HCT116 (cell line): Measurements from ENCODE around the gene CYSTM1. TPM values are rescaled to one million over a fixed set of nuclear protein-coding genes. Genes with fewer than 3 reads are reported as not detected.

ENCODE experiments used
- ATAC-seq: fragments of 200-7000 bp; cut with Tn5 transposase; 2 replicates; pipeline ENCODE4 v1.9.1; 2020; ENCODE audit warnings: mild to moderate bottlenecking, moderate library complexity
- BruUV-seq: library from RNA; stranded (reverse); fragments of 400-500 nt; replicated peaks from 2 replicates; lab custom pipeline; 2021; lab: Mats Ljungman, UMichigan
- CTCF ChIA-PET: fragments of 300-600 bp; sonication (Branson Sonifier 250); formaldehyde crosslinking; loops from one replicate; lab custom pipeline; 2021; ENCODE audit warnings: antibody characterized with exemption; lab: Charles Lee
- POLR2A ChIA-PET: fragments of 300-600, 350-600 bp; sonication (Branson Sonifier 250); formaldehyde crosslinking; loops from one replicate; lab custom pipeline; 2021; ENCODE audit warnings: antibody characterized with exemption; lab: Charles Lee
- RAD21 ChIA-PET, 2 experiments: fragments of 300-600 bp; sonication (Branson Sonifier 250); formaldehyde crosslinking; loops; one replicate each; lab custom pipeline; 2023; ENCODE audit warnings: low total read pairs in 2 of 2; ENCODE audit not compliant: uncharacterized antibody in 2 of 2, unreplicated experiment in 2 of 2, low non-redundant PET in 1 of 2; lab: Charles Lee
- DNase-seq: peaks from one replicate; pipeline ENCODE4 v3.0.0-alpha.2; 2010; ENCODE audit warnings: low read depth, low spot score
- H2AFZ ChIP-seq: fragments of 200-600 bp; shearing (Covaris generic), sonication (generic); 2 replicates; pipeline ENCODE4 v1.6.1; 2017; ENCODE audit warnings: low read depth, mixed run types, mixed read lengths, antibody characterized with exemption, low read length; ENCODE audit not compliant: poor library complexity, severe bottlenecking
- H3K27ac ChIP-seq: 2 replicates; pipeline ENCODE4 v1.5.1; 2012; ENCODE audit warnings: low read depth, low read length
- H3K27me3 ChIP-seq: fragments of 200-600 bp; sonication (generic); 2 replicates; pipeline ENCODE4 v1.6.1; 2016; ENCODE audit warnings: mixed run types, low read length, mixed read lengths; ENCODE audit not compliant: insufficient read depth
- H3K36me3 ChIP-seq, 2 experiments: fragments of 200-500 bp in 1 of 2; fragments of 200-600 bp in 1 of 2; sonication (Bioruptor generic) in 1 of 2; sonication (generic) in 1 of 2; 2 replicates each; pipeline versions ENCODE4 v1.5.1 to v1.6.1; 2014 to 2016; ENCODE audit warnings: low read length in 2 of 2, inconsistent platforms in 1 of 2, mixed read lengths in 1 of 2, mixed run types in 1 of 2; ENCODE audit not compliant: insufficient read depth in 2 of 2, control insufficient read depth in 1 of 2
- H3K4me1 ChIP-seq, 2 experiments: fragments of 200-600 bp in 1 of 2; sonication (generic) in 1 of 2; 2 replicates each; pipeline versions ENCODE4 v1.5.1 to v1.6.1; 2012 to 2017; ENCODE audit warnings: low read length in 2 of 2, inconsistent platforms in 1 of 2, mild to moderate bottlenecking in 1 of 2, mixed read lengths in 1 of 2, mixed run types in 1 of 2, moderate library complexity in 1 of 2; ENCODE audit not compliant: insufficient read depth in 2 of 2, control insufficient read depth in 1 of 2
- H3K4me2 ChIP-seq: fragments of 200-600 bp; sonication (generic); 2 replicates; pipeline ENCODE4 v1.6.1; 2017; ENCODE audit warnings: mixed run types, low read length, mixed read lengths
- H3K4me3 ChIP-seq, 2 experiments: fragments of 200-600 bp in 1 of 2; sonication (generic) in 1 of 2; replicated peaks in 1 of 2; 2 replicates each; pipeline ENCODE4 v1.5.1; 2011 to 2016; ENCODE audit warnings: low read length in 2 of 2, control low read depth in 1 of 2, low read depth in 1 of 2, mild to moderate bottlenecking in 1 of 2, mixed read lengths in 1 of 2, mixed run types in 1 of 2
- H3K79me2 ChIP-seq: fragments of 200-600 bp; sonication (generic); 2 replicates; pipeline ENCODE4 v1.6.1; 2017; ENCODE audit warnings: mild to moderate bottlenecking, mixed run types, low read length, moderate library complexity, mixed read lengths; ENCODE audit not compliant: insufficient read depth
- H3K9ac ChIP-seq: fragments of 200-600 bp; sonication (generic); 2 replicates; pipeline ENCODE4 v1.6.1; 2016; ENCODE audit warnings: low read length, mixed read lengths
- H3K9me2 ChIP-seq: fragments of 200-600 bp; sonication (generic), shearing (Covaris generic); 2 replicates; pipeline ENCODE4 v1.6.1; 2017; ENCODE audit warnings: mixed run types, mild to moderate bottlenecking, moderate library complexity; ENCODE audit not compliant: insufficient read depth
- H3K9me3 ChIP-seq, 2 experiments: fragments of 200-500 bp in 1 of 2; fragments of 200-600 bp in 1 of 2; sonication (Bioruptor generic) in 1 of 2; sonication (generic) in 1 of 2; 2 replicates each; pipeline ENCODE4 v1.6.1; 2014 to 2017; ENCODE audit warnings: low read length in 2 of 2, mixed read lengths in 2 of 2, inconsistent platforms in 1 of 2, low read depth in 1 of 2, mild to moderate bottlenecking in 1 of 2, mixed run types in 1 of 2, moderate library complexity in 1 of 2; ENCODE audit not compliant: control insufficient read depth in 1 of 2, insufficient read depth in 1 of 2
- H4K20me1 ChIP-seq: fragments of 200-600 bp; sonication (generic), shearing (Covaris generic); 2 replicates; pipeline ENCODE4 v1.6.1; 2017; ENCODE audit warnings: mixed run types, mild to moderate bottlenecking, moderate library complexity; ENCODE audit not compliant: insufficient read depth
- POLR2AphosphoS5 ChIP-seq: IDR thresholded peaks from 2 replicates; pipeline ENCODE4 v1.6.1; 2011; ENCODE audit warnings: mild to moderate bottlenecking, low read depth, low read length, moderate library complexity
- SP1 ChIP-seq: IDR thresholded peaks from 2 replicates; pipeline ENCODE4 v1.6.1; 2012; ENCODE audit warnings: low read depth
- YY1 ChIP-seq: IDR thresholded peaks from 2 replicates; pipeline ENCODE4 v1.6.1; 2011; ENCODE audit warnings: low read length, low read depth, moderate library complexity, mild to moderate bottlenecking; ENCODE audit not compliant: insufficient replicate concordance; ENCODE audit errors: extremely low read depth
- intact Hi-C: fragments of 100-400 bp; cut with micrococcal nuclease; formaldehyde crosslinking; loops from 2 replicates; pipeline ENCODE4 v1.10.0; 2022
- total RNA-seq: library from RNA; stranded (reverse); gene quantifications from one replicate; pipeline ENCODE4 v1.2.1, GENCODE V29; 2021; ENCODE audit not compliant: unreplicated experiment
- TF ChIP-seq, protein P1 (sequence below), 3 experiments: fragments of 200-600 bp in 1 of 3; sonication (generic) in 1 of 3; IDR thresholded peaks in 2 of 3; conservative IDR thresholded peaks in 1 of 3; 2 replicates each; pipeline ENCODE4 v1.5.1; 2012 to 2017; ENCODE audit warnings: low read depth in 2 of 3, low read length in 2 of 3, antibody characterized with exemption in 1 of 3, borderline replicate concordance in 1 of 3, control low read depth in 1 of 3, mild to moderate bottlenecking in 1 of 3, mixed read lengths in 1 of 3, mixed run types in 1 of 3, moderate library complexity in 1 of 3; ENCODE audit not compliant: insufficient read depth in 1 of 3

Gene CYSTM1
- total RNA-seq, 1 experiment from 2014 or later = 56.0 TPM

GRCh38 chr5:140240987-140241706 is 66.2 kb downstream of the CYSTM1 start:
- ChIA-PET POLR2A (interaction anchor here (1.4 to 7.0 kb wide), 2 partner anchors 11 to 105 kb away, joined by 3 to 57 read pairs; partner anchors contain the start of gene HBEGF), RAD21 (interaction anchor here (1.0 to 1.5 kb wide), 4 partner anchors 72 to 118 kb away, joined by 3 to 6 read pairs (median 3); partner anchors contain the start of gene HBEGF (in 1 of the 2)), CTCF (interaction anchor here (0.7 to 8.0 kb wide), 14 partner anchors 11 to 485 kb away, joined by 3 to 186 read pairs (median 6); partner anchors contain the start of genes HBEGF and SLC4A9)
- Histone ChIP-seq H2AFZ (no peak overlapping the region), H3K4me3 (peak overlapping the region in 1 of 2 experiments; percentile 22; a peak in 1 of 4 replicates), H3K27me3 (no peaks in the 10 kb centered on the region), H3K36me3 (peaks cover 2 to 7% of the 10 kb centered on the region in 2 experiments; a peak in 1 of 4 replicates), H4K20me1 (no peaks in the 10 kb centered on the region), H3K79me2 (peaks cover 12% of the 10 kb centered on the region; the same call in 1 of the 2 replicates), H3K9ac (peak overlapping the region; percentile 45), H3K27ac (peak overlapping the region; percentile 39), H3K9me3 (no peaks in the 10 kb centered on the region), H3K4me2 (peak overlapping the region; percentile 72), H3K4me1 (peaks cover 25 to 33% of the 10 kb centered on the region in 2 experiments), H3K9me2 (no peaks in the 10 kb centered on the region)
- intact Hi-C loops = loop anchor here (5.0 kb wide), 1 partner anchor 476 kb away; no protein-coding TSS in a partner anchor
- peak; percentile 69 for DNase-seq
- no TSS peak for BruUV-seq
- TF ChIP-seq POLR2AphosphoS5 (peak; percentile 68), SP1 (no peak)
- peak; percentile 73 for ATAC-seq

DNA sequence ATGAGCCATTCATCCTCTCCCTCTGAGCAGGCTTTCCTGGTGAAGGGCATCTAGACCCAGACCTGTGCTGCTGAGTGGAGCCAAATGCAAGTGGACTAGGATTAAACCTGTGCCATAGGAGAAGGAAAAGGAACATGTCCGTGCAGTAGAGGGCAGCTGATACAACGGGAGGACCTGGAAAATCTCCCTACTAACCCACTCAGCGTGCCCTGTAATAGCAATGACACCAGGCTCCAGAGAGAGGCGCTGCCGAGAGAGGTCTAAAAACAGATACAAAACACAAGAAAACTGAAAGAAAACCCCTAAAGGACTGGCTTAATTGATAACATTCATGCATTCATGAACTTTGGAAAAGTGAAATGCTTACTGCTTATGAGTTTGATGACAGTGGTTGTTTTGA is 67.1 kb downstream of the CYSTM1 start:
- Histone ChIP-seq H4K20me1 (no peaks in the 10 kb centered on the region), H2AFZ (no peak overlapping the region), H3K27ac (peak overlapping the region; percentile 39; the same call in 1 of the 2 replicates), H3K79me2 (peaks cover 12% of the 10 kb centered on the region; the same call in 1 of the 2 replicates), H3K9me2 (no peaks in the 10 kb centered on the region), H3K9me3 (no peaks in the 10 kb centered on the region), H3K4me3 (no peak overlapping the region), H3K27me3 (no peaks in the 10 kb centered on the region), H3K36me3 (peaks cover 2 to 7% of the 10 kb centered on the region in 2 experiments; a peak in 1 of 4 replicates), H3K4me1 (peaks cover 25 to 33% of the 10 kb centered on the region in 2 experiments), H3K9ac (peak overlapping the region; percentile 45), H3K4me2 (peak overlapping the region; percentile 72)
- peak; percentile 21; the same call in 1 of the 2 replicates for ATAC-seq
- BruUV-seq = TSS peak; percentile 11
- POLR2A ChIA-PET = interaction anchor here (7.0 kb wide), 1 partner anchor 104 kb away, joined by 57 read pairs; the partner anchor contains the start of gene HBEGF
- CTCF ChIA-PET = interaction anchor here (0.7 to 8.0 kb wide), 10 partner anchors 18 to 484 kb away, joined by 3 to 186 read pairs (median 14); partner anchors contain the start of genes HBEGF and SLC4A9
- RAD21 ChIA-PET = interaction anchor here in 1 of 2 experiments (1.0 kb wide), 1 partner anchor 104 kb away, joined by 3 read pairs; the partner anchor contains the start of gene HBEGF
- intact Hi-C loops = loop anchor here (5.0 kb wide), 1 partner anchor 475 kb away; no protein-coding TSS in a partner anchor
- TF ChIP-seq YY1 = no peak
- TF ChIP-seq, protein P1, sequence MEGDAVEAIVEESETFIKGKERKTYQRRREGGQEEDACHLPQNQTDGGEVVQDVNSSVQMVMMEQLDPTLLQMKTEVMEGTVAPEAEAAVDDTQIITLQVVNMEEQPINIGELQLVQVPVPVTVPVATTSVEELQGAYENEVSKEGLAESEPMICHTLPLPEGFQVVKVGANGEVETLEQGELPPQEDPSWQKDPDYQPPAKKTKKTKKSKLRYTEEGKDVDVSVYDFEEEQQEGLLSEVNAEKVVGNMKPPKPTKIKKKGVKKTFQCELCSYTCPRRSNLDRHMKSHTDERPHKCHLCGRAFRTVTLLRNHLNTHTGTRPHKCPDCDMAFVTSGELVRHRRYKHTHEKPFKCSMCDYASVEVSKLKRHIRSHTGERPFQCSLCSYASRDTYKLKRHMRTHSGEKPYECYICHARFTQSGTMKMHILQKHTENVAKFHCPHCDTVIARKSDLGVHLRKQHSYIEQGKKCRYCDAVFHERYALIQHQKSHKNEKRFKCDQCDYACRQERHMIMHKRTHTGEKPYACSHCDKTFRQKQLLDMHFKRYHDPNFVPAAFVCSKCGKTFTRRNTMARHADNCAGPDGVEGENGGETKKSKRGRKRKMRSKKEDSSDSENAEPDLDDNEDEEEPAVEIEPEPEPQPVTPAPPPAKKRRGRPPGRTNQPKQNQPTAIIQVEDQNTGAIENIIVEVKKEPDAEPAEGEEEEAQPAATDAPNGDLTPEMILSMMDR (IDR thresholded peaks at IDR 0.05 in 2 of 3, conservative IDR thresholded peaks at IDR 0.05 in 1 of 3; ENCODE audit: borderline replicate concordance in 1 of 3, insufficient read depth in 1 of 3, low read depth in 2 of 3, low read length in 2 of 3) = peak in 2 of 3 experiments; percentile 22 to 47; a peak in 2 of 6 replicates
- DNase-seq = no peak
